22Rv1 (cell line): ENCODE measurements around the gene CPNE4.

Source experiments
- CTCF ChIP-seq: fragments of 450-650 bp; IDR thresholded peaks from 2 replicates; pipeline ENCODE4 v1.5.1; 2017; ENCODE audit warnings: mild to moderate bottlenecking
- ZFX ChIP-seq: fragments of 450-650 bp; IDR thresholded peaks from 2 replicates; pipeline ENCODE4 v1.6.1; 2017; ENCODE audit warnings: antibody characterized with exemption, borderline replicate concordance

GRCh38 chr3:131610174-131610573 is 424.6 kb downstream of the CPNE4 start:
- TF ChIP-seq ZFX (no peak), CTCF (no peak)
